Measurements from ENCODE around the gene PRDM16.

DNA sequence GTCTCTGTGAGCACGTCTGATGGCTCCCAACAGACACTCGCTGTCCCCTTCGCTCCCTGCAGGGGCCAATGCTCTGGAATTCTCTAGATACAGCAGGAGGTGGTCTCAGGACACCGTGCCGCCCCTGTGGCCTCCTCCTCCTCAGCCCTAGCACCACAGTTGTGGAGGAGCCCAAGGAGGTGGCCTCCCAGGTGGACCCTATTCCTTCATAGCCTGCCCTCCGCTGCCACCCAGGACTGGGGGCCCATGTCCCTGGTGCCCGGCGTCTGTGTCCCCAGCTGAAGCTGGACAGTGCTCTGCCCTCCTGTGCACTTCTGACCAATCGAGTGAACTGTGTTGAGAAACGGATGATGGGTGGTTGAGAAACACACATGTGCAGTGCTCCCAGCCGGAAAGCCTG lies 235.7 kb downstream of the PRDM16 start:
- no peak for TF ChIP-seq EP300 (IDR thresholded peaks at IDR 0.05; ENCODE audit: low read depth)
- TF ChIP-seq, protein P1, sequence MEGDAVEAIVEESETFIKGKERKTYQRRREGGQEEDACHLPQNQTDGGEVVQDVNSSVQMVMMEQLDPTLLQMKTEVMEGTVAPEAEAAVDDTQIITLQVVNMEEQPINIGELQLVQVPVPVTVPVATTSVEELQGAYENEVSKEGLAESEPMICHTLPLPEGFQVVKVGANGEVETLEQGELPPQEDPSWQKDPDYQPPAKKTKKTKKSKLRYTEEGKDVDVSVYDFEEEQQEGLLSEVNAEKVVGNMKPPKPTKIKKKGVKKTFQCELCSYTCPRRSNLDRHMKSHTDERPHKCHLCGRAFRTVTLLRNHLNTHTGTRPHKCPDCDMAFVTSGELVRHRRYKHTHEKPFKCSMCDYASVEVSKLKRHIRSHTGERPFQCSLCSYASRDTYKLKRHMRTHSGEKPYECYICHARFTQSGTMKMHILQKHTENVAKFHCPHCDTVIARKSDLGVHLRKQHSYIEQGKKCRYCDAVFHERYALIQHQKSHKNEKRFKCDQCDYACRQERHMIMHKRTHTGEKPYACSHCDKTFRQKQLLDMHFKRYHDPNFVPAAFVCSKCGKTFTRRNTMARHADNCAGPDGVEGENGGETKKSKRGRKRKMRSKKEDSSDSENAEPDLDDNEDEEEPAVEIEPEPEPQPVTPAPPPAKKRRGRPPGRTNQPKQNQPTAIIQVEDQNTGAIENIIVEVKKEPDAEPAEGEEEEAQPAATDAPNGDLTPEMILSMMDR (IDR thresholded peaks at IDR 0.05), result no peak
- TF ChIP-seq POLR2A (IDR thresholded peaks at IDR 0.05), result no peak
- TF ChIP-seq POLR2AphosphoS5 (IDR thresholded peaks at IDR 0.05), result no peak
